ENCODE measurements around the gene EPS15. TPM values are rescaled to one million over a fixed set of nuclear protein-coding genes. Genes with fewer than 3 reads are reported as not detected.
A peak's percentile ranks its signal among the peaks of the same experiment; 100 is the strongest.

The EPS15 gene
- total and polyA plus RNA-seq, 4 donors: 8.8 to 52.1 (median 19.1) TPM

GRCh38 chr1:51552929-51553807 lies 34.1 kb upstream of the EPS15 start:
- H3K27me3 ChIP-seq (ENCODE audit: control insufficient read depth in 4 of 4, insufficient read depth in 4 of 4, low read length in 3 of 4): no peaks in the 10 kb centered on the region
- 86% methylated on average over 11 of the region's 11 CpGs for WGBS
- H3K9me3 ChIP-seq (ENCODE audit: control insufficient read depth in 4 of 4, low read length in 3 of 4): no peaks in the 10 kb centered on the region
- no peak for DNase-seq (ENCODE audit: low spot score)
- no peaks in the 10 kb centered on the region for H3K36me3 ChIP-seq (ENCODE audit: control insufficient read depth in 4 of 4, insufficient read depth in 3 of 4, low read depth in 1 of 4, low read length in 3 of 4)
- no peak overlapping the region for H3K27ac ChIP-seq (ENCODE audit: low read depth in 1 of 2, low read length in 2 of 2)
- no peak overlapping the region for H3K9ac ChIP-seq (ENCODE audit: low read depth in 1 of 2, low read length in 2 of 2)
- peak in 1 of 2 donors; percentile 13 for TF ChIP-seq HNF4A (conservative IDR thresholded peaks at IDR 0.05)
- TF ChIP-seq SP1 (IDR thresholded peaks at IDR 0.05): no peak
- TF ChIP-seq, protein P1, sequence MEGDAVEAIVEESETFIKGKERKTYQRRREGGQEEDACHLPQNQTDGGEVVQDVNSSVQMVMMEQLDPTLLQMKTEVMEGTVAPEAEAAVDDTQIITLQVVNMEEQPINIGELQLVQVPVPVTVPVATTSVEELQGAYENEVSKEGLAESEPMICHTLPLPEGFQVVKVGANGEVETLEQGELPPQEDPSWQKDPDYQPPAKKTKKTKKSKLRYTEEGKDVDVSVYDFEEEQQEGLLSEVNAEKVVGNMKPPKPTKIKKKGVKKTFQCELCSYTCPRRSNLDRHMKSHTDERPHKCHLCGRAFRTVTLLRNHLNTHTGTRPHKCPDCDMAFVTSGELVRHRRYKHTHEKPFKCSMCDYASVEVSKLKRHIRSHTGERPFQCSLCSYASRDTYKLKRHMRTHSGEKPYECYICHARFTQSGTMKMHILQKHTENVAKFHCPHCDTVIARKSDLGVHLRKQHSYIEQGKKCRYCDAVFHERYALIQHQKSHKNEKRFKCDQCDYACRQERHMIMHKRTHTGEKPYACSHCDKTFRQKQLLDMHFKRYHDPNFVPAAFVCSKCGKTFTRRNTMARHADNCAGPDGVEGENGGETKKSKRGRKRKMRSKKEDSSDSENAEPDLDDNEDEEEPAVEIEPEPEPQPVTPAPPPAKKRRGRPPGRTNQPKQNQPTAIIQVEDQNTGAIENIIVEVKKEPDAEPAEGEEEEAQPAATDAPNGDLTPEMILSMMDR (IDR thresholded peaks at IDR 0.05; ENCODE audit: low read depth, low read length, missing input control): no peak
- no peak for TF ChIP-seq JUND (IDR thresholded peaks at IDR 0.05)
- TF ChIP-seq RXRA (IDR thresholded peaks at IDR 0.05): peak in 1 of 2 donors; percentile 51
- H3K4me1 ChIP-seq (ENCODE audit: control insufficient read depth in 4 of 4, insufficient read depth in 4 of 4, low read length in 3 of 4): peaks cover 0 to 6% (median under 1%) of the 10 kb centered on the region in 4 donors
- no peak overlapping the region for H3K4me3 ChIP-seq (ENCODE audit: low read depth in 1 of 3, low read length in 3 of 3)

DNA sequence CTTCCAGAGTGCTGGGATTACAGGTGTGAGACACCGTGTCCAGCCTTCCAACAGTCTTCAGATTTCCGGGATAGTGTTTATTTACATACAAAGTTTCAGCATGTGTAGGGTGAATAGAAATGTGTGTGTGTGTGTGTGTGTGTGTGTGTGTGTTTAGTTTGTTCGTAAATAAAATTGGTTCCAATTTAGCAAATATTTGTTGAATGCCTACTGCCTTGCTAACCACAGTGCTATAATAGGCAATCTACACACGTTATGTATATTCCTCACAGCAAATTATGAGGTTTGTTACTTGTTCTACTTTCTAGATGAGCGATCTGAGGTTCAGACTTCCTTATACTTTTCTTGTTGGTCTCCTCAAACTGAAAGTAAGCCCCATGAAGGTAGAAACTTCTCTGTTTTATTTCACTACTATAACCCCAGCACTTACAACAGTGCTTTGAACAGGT lies 32.8 kb upstream of the EPS15 start:
- H3K4me3 ChIP-seq (ENCODE audit: low read depth in 1 of 3, low read length in 3 of 3): no peak overlapping the region
- WGBS: 41% methylated on average over 5 of the region's 5 CpGs
- H3K4me1 ChIP-seq (ENCODE audit: control insufficient read depth in 4 of 4, insufficient read depth in 4 of 4, low read length in 3 of 4): peaks cover 0 to 6% (median under 1%) of the 10 kb centered on the region in 4 donors
- no peaks in the 10 kb centered on the region for H3K9me3 ChIP-seq (ENCODE audit: control insufficient read depth in 4 of 4, low read length in 3 of 4)
- H3K9ac ChIP-seq (ENCODE audit: low read depth in 1 of 2, low read length in 2 of 2): no peak overlapping the region
- H3K36me3 ChIP-seq (ENCODE audit: control insufficient read depth in 4 of 4, insufficient read depth in 3 of 4, low read depth in 1 of 4, low read length in 3 of 4): no peaks in the 10 kb centered on the region
- no peak for DNase-seq (ENCODE audit: low spot score)
- H3K27me3 ChIP-seq (ENCODE audit: control insufficient read depth in 4 of 4, insufficient read depth in 4 of 4, low read length in 3 of 4): no peaks in the 10 kb centered on the region
- TF ChIP-seq, protein P1 (IDR thresholded peaks at IDR 0.05; ENCODE audit: low read depth, low read length, missing input control): no peak
- peak; percentile 72 for TF ChIP-seq FOXA2 (IDR thresholded peaks at IDR 0.05)
- peak in 1 of 2 donors; percentile 7 for TF ChIP-seq HNF4A (conservative IDR thresholded peaks at IDR 0.05)
- TF ChIP-seq RAD21 (IDR thresholded peaks at IDR 0.05): no peak
- TF ChIP-seq SP1 (IDR thresholded peaks at IDR 0.05): no peak
- TF ChIP-seq EGR1 (IDR thresholded peaks at IDR 0.05; ENCODE audit: low read depth in 2 of 2): no peak
- TF ChIP-seq MAX (IDR thresholded peaks at IDR 0.05): peak; percentile 10
- no peak for TF ChIP-seq NR2F2 (IDR thresholded peaks at IDR 0.05)
- no peak for TF ChIP-seq REST (IDR thresholded peaks at IDR 0.05)
- no peak for TF ChIP-seq RXRA (IDR thresholded peaks at IDR 0.05)
- no peak for TF ChIP-seq TAF1 (conservative IDR thresholded peaks at IDR 0.05)
- TF ChIP-seq FOXA1 (IDR thresholded peaks at IDR 0.05): no peak
- TF ChIP-seq, protein P2, sequence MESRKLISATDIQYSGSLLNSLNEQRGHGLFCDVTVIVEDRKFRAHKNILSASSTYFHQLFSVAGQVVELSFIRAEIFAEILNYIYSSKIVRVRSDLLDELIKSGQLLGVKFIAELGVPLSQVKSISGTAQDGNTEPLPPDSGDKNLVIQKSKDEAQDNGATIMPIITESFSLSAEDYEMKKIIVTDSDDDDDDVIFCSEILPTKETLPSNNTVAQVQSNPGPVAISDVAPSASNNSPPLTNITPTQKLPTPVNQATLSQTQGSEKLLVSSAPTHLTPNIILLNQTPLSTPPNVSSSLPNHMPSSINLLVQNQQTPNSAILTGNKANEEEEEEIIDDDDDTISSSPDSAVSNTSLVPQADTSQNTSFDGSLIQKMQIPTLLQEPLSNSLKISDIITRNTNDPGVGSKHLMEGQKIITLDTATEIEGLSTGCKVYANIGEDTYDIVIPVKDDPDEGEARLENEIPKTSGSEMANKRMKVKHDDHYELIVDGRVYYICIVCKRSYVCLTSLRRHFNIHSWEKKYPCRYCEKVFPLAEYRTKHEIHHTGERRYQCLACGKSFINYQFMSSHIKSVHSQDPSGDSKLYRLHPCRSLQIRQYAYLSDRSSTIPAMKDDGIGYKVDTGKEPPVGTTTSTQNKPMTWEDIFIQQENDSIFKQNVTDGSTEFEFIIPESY (IDR thresholded peaks at IDR 0.05): no peak
- TF ChIP-seq, protein P3, sequence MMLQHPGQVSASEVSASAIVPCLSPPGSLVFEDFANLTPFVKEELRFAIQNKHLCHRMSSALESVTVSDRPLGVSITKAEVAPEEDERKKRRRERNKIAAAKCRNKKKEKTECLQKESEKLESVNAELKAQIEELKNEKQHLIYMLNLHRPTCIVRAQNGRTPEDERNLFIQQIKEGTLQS (IDR thresholded peaks at IDR 0.05): no peak
- no peak for TF ChIP-seq HNF4G (IDR thresholded peaks at IDR 0.05)
- TF ChIP-seq GABPA (IDR thresholded peaks at IDR 0.05 in 1 of 2, conservative IDR thresholded peaks at IDR 0.05 in 1 of 2): no peak
- no peak for TF ChIP-seq JUND (IDR thresholded peaks at IDR 0.05)
- TF ChIP-seq YY1 (IDR thresholded peaks at IDR 0.05): no peak
- no peak overlapping the region for H3K27ac ChIP-seq (ENCODE audit: low read depth in 1 of 2, low read length in 2 of 2)

Data from liver (tissue), 9 donors.